ENCODE data around the gene URM1. TPM values are rescaled to one million over a fixed set of nuclear protein-coding genes. Genes with fewer than 3 reads are reported as not detected.
A peak's percentile ranks its signal among the peaks of the same experiment; 100 is the strongest.

The URM1 gene
- total RNA-seq, 1 experiment from 2014 or later = 58.5 TPM

DNA sequence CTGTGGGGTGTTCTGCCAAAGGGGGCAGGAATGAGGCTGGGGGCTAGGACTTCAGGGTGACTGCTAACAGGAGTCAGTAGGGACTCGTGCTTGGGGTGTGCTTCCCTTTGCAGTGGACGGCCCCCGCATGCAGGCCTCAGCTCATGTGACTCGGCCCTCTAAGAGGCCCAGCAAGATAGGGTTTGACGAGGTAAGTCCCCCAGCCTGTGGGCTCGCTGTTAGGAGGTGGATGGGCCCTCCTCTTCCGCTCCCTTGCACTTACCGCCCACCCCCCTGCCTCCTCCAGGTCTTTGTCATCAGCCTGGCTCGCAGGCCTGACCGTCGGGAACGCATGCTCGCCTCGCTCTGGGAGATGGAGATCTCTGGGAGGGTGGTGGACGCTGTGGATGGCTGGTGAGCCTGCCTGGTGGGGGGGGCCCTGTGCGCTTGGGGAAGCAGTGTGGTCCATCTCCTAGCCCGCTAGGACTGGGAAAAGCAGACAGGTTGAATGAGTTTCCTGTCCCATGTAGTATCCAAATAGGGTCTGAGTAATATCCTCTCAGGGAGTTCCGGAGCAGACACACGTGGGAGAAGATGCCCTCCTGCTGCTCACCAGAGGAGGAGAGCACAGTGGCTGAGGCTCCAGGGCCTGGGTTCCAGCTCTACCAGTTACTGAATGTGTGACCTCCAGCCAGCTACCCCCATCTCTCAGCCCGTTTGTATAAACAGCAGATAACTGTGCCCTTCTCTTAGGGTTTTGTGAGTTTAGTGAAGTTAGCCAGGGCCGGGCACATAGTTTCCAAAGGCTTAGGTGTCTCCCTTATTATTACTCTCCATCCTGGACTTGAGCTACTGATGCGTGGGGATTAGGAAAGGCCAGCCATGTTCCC is 57.7 kb downstream of the URM1 start:
- peak; percentile 79 for DNase-seq (ENCODE audit: low read depth)

DNA sequence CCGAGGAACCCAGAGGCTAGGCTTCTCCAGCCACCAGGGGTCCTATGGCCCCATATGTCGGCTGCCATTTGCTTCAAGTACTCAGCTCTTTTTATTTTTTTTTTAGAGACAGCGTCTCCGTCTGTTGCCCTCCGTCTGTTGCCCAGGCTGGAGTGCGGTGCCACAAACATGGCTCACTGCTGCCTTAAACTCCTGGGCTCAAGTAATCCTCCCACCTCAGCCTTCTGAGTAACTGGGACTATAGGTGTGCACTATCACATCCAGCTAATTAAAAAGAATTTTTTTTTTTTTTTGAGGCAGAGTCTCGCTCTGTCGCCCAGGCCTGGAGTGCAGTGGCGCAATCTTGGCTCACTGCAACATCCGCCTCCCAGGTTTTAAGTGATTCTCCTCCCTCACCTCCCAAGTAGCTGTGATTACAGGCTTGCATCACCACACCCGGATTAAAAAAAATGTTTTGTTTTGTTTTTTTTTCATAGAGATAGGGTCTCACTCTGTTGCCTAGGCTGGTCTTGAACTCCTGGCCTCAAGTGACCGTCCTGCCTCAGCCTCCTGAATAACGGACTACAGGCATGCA is 58.4 kb downstream of the URM1 start:
- peak; percentile 21 for DNase-seq (ENCODE audit: low read depth)

DNA sequence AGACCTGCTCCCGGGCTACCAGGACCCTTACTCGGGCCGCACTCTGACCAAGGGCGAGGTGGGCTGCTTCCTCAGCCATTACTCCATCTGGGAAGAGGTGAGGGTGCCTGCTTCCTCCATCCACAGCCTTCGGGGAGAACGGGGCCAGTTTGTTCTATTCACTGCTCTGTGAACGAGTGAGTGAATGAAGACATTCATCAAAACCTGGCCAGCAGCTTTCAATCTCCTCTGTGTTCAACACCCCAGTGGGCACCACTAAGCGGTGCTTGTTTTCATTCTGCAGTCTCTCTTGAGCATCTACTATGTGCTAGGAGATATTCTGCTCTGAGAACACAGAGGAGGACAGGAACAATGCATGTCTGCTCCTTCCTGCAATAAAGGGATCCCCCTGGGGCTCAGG is 60.0 kb downstream of the URM1 start:
- DNase-seq (ENCODE audit: low read depth) = no peak

DNA sequence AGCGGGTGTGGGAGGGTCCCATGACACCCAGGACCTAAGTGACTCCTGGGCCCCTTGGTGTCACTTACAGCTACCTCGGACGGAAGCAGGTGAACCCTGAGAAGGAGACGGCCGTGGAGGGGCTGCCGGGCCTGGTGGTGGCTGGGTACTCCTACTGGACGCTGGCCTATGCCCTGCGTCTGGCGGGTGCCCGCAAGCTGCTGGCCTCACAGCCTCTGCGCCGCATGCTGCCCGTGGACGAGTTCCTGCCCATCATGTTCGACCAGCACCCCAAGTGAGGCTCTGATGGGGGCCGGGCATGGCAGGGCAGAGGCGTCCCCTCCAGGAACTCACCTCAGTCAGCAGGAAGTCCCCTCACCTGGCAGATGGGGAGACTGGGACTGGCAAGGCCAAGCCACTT is 63.2 kb downstream of the URM1 start:
- no peak for DNase-seq (ENCODE audit: low read depth)

DNA sequence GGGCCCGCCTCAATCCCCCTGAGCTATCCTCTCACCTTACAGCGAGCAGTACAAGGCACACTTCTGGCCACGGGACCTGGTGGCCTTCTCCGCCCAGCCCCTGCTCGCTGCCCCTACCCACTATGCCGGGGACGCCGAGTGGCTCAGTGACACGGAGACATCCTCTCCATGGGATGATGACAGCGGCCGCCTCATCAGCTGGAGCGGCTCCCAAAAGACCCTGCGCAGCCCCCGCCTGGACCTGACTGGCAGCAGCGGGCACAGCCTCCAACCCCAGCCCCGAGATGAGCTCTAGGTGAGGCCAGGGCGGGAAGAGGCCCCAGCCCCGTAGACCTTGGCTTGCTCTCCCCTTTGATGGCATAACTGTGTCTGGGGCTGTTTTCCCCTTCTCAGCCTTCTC is 64.4 kb downstream of the URM1 start:
- DNase-seq (ENCODE audit: low read depth) = no peak

DNA sequence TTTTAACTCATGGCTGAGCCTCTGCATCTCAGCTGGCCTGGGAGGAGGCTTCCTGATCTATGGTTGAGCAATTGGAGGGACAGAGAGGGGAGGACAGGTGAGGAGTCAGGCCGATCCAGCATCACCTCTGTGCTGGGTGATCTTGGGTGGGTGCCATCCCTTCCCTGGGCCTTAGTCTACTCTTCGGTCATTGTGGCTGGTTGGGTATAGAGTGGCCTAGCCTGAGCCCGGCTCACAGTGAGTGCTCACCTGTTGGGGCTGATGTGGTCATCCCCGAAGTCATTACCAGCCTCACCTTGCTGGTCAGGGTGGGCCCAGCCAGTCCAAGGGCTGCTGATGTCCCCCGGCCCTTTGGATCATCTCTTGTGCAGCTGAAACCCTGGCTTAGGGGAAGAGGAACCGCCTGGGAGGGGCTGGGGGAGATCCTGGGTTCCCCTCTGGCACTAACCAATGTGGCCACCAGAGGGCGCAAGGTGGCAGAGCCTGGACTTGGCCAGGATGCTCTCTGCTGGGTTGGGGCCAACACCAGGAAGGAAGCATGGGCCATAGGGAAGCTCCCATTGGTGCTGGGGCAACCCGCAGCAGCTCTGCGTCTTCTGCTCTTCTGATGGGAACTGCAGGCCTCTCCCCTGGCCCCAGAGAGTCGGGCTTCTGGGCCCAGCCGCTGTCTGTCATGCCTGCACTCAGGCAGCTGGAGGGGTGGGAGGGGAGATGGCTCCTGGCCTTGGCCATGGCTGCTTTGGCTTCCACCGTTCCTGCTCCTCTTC is 67.4 kb downstream of the URM1 start:
- peak; percentile 90 for DNase-seq (ENCODE audit: low read depth)

DNA sequence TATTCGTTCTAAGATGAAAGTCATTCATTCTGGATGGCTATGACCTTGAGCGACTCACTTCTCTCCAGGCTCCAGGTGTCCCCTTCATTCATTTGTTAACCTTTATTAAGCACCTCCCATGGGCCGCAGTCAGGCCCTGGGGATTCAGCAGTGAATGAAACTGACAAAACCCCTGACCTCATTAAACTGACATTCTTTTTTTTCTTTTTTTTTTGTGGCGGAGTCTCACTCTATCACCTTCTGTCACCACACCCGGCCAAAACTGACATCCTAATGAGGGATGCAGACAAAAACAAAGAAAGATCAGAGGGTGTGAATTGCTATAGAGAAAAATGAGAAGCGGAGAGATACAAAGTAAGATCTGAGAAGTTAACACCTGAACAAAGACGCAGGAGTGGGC is 68.1 kb downstream of the URM1 start:
- no peak for DNase-seq (ENCODE audit: low read depth)

Other genes with a start within 250 kb of the URM1 start
- 109 and 136 TPM in 2 replicates for gene PTGES2, start 243.6 kb upstream of the URM1 start, total RNA-seq (2014; rRNA removed; shearing (Covaris generic))
- gene LCN2, start 221.9 kb upstream of the URM1 start, total RNA-seq (2014; rRNA removed; shearing (Covaris generic)) = not detected in 2 replicates
- 121 and 122 TPM in 2 replicates for gene BBLN, start 211.1 kb upstream of the URM1 start, total RNA-seq (2014; rRNA removed; shearing (Covaris generic))
- 35.8 and 36.2 TPM in 2 replicates for gene CIZ1, start 179.8 kb upstream of the URM1 start, total RNA-seq (2014; rRNA removed; shearing (Covaris generic))
- 8.5 and 12.3 TPM in 2 replicates for gene DNM1, start 168.0 kb upstream of the URM1 start, total RNA-seq (2014; rRNA removed; shearing (Covaris generic))
- 76.5 and 85.5 TPM in 2 replicates for gene GOLGA2, start 95.4 kb upstream of the URM1 start, total RNA-seq (2014; rRNA removed; shearing (Covaris generic))
- 72.8 and 93.9 TPM in 2 replicates for gene SWI5, start 95.1 kb upstream of the URM1 start, total RNA-seq (2014; rRNA removed; shearing (Covaris generic))
- gene TRUB2, start 48.9 kb upstream of the URM1 start, total RNA-seq (2014; rRNA removed; shearing (Covaris generic)) = 34.8 and 55.2 TPM in 2 replicates
- 56.6 and 67.4 TPM in 2 replicates for gene COQ4, start 48.5 kb upstream of the URM1 start, total RNA-seq (2014; rRNA removed; shearing (Covaris generic))
- gene SLC27A4, start 30.8 kb upstream of the URM1 start, total RNA-seq (2014; rRNA removed; shearing (Covaris generic)) = 24.8 and 33.9 TPM in 2 replicates
- 16.6 and 22.0 TPM in 2 replicates for gene CERCAM, start 49.5 kb downstream of the URM1 start, total RNA-seq (2014; rRNA removed; shearing (Covaris generic))
- 103 and 104 TPM in 2 replicates for gene ODF2, start 84.6 kb downstream of the URM1 start, total RNA-seq (2014; rRNA removed; shearing (Covaris generic))
- gene GLE1, start 133.3 kb downstream of the URM1 start, total RNA-seq (2014; rRNA removed; shearing (Covaris generic)) = 56.6 and 58.3 TPM in 2 replicates
- 161 and 164 TPM in 2 replicates for gene SPTAN1, start 181.2 kb downstream of the URM1 start, total RNA-seq (2014; rRNA removed; shearing (Covaris generic))

Measured in Daoy (cell line).